Measurements from ENCODE around the gene CLASRP. TPM values are rescaled to one million over a fixed set of nuclear protein-coding genes. Genes with fewer than 3 reads are reported as not detected.
"Not testable (repeated sequence)": the region's sequence is repeated elsewhere in the genome, so short reads cannot be mapped to it uniquely, and the experiment has no call there.

The CLASRP gene
- total RNA-seq, 1 donor from 2014 or later, result 4.2 TPM

DNA sequence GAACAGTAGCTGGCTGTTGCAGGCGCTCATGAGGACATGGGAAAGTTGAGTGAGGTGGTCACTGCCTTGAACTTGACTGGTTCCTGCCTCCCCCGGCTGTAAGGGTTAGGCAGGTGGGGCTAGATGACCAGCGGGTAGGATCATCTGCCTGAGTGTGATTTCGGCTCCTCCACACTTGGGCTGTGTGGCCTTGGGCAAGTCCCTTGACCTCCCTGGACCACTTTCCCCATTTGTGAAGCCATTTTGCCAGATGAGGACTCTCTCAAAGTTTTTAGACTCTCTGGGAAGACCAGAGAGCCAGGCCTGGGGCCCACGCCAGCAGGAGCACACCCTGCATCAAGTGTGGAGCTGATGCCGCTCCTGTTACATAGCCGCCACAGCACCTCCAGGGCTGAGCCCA, 63.6 kb downstream of the CLASRP start:
- no peak for DNase-seq (ENCODE audit: low read depth in 2 of 2)

DNA sequence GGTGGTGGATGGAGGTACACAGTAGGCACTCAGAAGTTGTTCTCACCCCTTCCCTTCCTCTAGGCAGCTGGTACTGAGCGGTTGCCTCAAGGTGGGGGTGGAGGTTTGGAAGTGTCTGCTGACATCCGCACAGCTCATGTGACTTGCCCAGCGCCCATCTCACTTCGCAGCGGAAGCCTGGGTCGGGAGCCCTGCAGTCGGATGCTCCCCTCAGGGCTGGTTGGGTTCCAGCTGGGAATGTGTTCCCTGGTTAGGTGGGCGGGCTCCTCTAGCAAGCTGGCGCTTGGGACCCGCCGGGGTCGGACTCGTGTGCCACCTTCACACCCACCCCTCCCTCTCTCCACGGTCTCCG, 64.3 kb downstream of the CLASRP start:
- no peak for DNase-seq (ENCODE audit: low read depth in 2 of 2)

DNA sequence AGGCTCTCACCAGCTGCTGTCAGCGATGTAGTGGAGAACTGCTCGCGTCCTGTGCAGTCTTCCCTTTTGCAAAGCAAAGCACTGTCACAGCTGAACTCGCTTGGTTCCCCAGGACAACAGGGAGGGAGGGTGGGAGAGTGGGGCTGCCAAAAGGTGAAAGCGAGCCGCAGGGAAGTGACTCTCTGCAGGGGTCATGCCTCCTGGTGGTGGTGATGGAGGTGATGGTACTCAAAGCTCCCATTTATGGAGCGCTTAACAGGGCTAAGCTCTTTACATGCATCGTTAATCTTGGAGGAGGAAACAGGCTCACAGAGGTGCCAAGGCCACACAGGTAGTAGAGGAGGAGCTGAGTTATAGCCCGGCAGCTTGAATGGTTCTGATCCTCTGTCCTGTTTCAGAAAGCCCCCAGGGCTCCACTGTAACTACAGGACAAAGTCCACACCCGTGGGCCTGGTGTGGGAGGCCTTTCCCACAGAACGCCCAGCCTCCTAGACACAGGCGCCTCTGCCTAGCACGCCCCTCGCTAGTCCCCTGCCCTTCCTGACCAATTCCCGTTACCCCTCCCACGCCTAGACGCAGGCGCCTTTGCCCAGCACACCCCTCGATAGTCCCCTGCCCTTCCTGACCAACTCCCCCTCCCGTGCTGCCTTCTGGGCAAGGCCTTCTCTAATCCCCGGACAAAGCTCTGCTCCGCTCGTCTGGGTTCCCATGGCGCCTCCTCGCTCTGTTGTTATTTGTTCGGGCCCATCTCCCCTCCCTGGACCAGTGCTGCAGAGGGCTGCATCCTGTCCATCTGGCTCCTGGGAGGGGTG, 64.9 kb downstream of the CLASRP start:
- DNase-seq (ENCODE audit: low read depth in 2 of 2), result no peak

DNA sequence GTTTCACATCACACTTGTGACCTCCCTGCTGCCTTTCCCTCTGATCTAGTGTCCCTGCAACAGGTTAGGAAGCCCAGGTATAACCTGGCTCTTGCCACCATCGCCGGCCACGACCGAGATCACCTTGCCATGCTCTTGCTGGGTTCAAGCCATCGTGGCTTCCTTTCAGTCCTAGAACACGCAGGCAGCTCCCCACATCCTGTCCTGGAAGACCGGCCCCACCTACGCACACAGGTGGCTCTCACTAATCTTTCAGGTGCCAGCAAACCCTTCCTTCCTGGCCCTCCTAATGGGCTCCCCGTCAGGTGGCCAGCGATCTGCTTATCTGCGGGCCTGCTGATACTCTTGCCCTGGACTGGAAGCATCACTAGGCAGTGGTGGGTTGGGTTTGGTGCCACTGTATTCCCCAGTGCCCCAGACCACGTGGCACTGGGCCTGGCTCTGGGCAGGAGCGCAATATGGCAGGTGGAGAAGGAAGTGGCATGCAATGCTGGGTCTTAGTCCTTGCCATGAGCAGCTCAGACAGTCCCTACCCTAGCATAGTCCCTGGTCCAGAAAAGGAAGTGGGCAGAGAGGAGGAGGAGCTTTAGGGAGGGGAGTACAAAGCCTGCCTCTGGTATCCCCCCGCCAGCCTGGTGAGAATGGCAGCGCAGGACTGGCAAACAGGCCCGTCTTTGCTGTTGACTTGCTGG, 66.0 kb downstream of the CLASRP start:
- DNase-seq (ENCODE audit: low read depth in 2 of 2), result no peak

DNA sequence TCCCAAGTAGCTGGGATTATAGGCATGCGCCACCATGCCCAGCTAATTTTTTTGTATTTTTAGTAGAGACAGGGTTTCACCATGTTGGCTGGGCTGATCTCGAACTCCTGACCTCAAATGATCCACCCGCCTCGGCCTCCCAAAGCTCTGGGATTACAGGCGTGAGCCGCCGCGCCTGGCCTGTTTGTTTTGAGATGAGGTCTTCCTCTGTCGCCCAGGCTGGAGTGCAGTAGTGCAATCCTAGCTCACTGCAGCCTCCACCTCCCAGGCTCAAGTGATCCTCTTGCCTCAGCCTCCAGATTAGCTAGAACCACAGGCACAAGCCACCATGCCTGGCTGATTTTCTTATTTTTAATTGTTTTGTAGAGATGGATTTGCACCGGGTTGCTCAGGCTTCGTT, 67.5 kb downstream of the CLASRP start:
- not testable (repeated sequence) for DNase-seq (ENCODE audit: low read depth in 2 of 2)

DNA sequence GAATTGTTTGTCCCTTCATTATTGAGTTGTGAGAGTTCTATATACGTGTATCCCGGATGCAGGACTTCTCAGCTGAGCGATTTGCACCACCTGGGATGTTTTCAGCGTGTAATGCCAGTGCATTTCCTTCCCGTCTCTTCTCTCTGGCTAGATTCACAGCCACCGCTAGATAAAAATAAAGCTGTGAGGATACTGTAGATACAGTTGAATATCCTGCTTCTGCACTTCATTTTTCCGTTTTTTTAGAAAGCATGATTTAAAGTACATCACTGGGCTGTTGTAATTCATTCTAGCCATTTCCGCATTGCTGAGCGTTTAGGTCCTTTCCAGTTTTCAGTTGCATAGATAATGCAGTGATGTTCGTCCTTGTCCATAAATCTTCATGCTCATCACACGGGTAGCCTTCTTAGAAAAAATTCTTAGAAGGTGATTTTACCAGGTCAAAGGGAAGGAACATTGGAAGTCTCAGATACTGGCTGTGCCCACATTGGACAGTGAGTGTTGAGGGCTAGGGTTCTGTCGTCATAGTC, 68.8 kb downstream of the CLASRP start:
- DNase-seq (ENCODE audit: low read depth in 2 of 2), result peak; percentile 47 to 73

DNA sequence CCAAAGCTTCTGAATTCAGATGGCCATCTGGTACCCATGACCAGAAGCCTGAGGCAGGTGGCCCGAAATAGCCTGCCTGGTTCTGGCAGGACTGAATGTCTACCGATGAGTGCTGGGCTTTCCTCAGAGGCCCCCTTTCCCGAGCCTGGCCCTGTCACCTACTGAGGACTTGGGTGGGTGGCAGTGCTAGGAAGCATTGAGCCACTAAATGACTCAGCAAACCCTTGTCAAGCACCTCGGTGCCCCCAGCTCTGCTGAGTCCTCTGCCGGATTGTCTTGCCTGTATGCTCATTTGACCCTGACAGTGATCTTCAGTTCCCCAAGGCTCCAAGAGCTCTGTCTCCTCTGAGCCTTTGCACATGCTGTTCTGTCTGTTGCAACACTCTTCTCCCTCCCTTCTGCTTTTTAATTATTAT, 72.0 kb downstream of the CLASRP start:
- no peak for DNase-seq (ENCODE audit: low read depth in 2 of 2)

DNA sequence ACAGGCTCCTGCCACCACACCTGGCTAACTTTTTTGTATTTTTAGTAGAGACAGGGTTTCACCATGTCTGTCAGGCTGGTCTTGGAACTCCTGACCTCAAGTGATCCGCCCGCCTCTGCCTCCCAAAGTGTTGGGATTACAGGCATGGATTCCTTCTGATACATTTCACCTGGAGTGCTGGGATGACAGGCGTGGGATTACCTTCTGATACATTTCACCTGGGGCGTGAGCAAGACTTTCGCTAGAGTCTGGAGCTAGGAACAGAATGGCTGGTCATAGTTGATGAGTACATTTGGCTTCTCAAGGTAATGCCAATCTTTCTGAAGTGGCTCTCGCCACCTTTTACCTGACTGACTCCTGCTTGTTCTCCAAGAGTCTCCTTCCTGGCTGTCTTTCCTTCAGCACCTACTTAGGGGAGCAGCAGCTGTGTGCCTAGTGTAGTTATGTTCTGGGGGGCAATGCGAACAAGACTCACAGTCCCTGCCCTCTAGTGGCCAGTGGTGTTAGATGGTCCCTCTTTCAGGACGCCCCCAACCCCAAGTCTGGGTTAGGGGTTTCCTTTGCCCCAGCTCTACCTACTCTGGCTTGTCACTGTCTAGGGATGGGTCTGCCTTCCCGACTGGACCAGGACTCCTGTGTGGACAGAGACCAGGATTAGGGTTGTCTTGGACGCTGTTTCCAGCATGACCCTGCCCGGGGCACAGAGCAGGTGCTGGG, 73.4 kb downstream of the CLASRP start:
- DNase-seq (ENCODE audit: low read depth in 2 of 2), result no peak

DNA sequence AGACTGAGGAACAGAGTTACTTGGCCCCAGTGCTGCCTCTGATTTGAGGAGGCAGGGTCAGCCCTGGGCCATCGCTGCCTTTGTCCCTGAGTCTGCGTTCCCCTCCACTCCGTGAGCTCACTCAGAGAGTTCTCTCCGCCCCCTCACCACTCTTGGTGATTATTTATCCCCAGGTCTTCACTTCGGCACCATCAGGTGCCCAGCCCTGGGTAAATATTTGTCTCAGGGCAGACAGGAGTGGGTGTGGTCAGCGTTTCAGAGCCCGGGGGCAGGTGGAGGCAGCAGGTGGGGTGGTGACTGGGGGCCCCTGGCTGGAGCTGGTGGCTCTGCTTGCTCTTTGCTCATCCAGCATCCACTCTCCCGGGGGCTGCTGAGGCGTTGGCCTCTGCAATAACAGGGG, 74.8 kb downstream of the CLASRP start:
- DNase-seq (ENCODE audit: low read depth in 2 of 2), result no peak

DNA sequence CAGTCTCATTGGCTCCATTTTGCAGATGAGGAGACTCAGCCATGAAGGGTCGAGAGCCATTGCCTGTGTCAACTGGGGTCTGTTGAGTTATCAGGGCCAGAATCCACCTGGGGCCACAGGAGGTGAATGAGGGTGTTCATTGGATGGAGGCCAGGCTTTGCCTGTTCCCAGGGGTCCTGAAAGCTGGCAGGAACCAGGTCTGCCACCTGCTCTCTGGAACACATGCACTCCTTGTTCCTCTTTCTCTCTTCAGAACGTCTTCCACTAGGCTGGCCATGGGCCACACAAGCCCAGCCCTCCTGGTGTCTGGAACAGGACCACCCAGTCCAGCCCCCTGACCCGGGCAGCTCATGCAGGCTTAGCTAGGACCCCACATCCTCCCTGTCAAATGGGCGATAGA, 75.3 kb downstream of the CLASRP start:
- no peak for DNase-seq (ENCODE audit: low read depth in 2 of 2)

DNA sequence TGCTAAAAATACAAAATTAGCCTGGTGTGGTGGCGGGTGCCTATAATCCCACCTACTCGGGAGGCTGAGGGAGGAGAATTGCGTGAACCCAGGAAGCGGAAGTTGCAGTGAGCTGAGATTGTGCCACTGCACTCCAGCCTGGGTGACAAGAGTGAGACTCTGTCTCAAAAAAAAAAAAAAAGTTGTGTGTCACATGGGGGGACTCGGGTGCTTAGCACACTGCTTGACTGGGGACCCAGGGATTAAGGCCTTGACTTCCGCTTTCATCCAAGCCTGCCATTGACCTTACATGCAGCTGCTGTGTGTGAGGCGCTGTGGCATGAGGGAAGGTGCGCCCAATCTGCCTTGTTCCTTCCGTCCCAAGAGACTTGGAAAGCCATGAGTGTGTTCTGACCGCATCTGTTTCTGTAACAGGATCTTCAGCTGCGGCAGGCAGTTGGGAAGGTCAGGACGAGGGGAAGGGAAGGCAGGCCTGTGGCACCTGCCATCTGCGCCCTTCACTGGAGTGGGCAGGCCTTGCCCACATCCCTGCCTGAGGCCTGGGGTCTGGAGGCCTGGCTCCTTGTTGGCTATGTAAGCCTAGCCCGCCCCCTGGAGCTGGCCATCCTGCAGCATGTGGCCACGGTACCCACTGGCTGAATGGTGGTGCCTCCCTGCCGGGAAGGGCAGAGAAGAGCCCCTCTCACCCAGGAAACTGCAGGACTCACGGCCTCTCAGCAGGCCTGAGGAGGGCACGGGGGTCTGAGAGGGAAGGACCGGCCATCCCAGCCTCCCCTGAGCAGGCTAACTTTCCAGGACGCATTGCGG, 77.2 kb downstream of the CLASRP start:
- no peak for DNase-seq (ENCODE audit: low read depth in 2 of 2)

DNA sequence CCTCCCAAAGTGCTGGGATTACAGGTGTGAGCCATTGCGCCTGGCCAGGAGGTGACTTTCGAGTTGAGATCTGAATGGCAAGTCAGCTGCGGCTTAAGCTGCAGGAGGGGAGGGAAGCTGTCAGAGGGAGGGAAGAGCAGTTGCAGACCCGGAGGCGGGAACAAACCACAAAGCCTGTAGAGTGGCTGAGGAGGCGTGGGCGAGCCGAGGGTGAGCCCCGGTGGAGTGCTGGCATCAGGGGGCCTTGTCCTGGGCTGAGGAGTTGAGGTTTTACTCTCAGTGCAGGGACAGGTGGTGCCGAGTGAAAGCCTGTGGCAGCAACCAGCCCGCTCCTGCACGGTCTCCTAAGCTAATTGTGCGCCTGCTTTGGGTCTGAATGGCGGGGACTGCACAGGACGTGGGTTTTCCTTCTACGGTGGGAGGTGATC, 78.3 kb downstream of the CLASRP start:
- DNase-seq (ENCODE audit: low read depth in 2 of 2), result no peak

DNA sequence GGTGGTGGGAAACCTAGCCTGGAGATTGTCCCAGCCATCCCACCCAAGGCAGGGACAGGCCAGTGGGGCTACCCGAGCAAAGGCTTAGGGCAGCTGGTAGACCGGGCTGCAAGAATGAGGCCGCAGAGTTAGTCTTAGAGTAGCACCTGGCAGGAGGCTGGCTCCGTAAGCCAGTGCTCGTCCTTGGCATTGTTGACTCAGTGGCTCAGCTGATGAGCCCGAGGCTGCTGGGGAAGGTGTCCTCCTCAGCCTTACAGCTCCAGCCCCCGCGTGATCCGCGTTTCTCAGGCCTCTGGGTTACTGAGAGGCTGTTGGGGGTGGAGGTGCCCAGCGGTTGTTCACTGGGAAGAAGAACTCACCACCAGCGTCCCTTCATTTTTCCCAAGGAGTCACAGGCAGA, 78.8 kb downstream of the CLASRP start:
- no peak for DNase-seq (ENCODE audit: low read depth in 2 of 2)

DNA sequence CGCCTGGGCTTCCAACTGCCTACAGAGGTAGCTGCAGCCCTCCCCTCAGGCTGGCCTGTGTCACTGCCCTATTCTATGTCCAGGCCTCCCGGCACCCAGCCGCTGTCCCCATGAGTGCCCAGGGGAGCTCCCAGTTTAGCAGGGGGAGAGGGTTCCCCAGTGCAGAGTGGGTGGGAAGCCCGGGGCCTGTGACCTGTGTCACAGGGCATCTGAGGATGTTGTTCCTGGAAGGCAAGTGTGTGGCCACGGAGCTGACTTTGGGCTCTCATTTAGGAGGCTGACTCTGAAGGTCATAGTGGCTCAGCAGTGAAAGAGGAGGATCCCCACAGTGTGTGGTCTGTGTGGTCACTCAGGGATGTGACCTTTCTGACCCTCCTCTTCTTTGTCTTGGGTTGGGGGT, 79.3 kb downstream of the CLASRP start:
- no peak for DNase-seq (ENCODE audit: low read depth in 2 of 2)

DNA sequence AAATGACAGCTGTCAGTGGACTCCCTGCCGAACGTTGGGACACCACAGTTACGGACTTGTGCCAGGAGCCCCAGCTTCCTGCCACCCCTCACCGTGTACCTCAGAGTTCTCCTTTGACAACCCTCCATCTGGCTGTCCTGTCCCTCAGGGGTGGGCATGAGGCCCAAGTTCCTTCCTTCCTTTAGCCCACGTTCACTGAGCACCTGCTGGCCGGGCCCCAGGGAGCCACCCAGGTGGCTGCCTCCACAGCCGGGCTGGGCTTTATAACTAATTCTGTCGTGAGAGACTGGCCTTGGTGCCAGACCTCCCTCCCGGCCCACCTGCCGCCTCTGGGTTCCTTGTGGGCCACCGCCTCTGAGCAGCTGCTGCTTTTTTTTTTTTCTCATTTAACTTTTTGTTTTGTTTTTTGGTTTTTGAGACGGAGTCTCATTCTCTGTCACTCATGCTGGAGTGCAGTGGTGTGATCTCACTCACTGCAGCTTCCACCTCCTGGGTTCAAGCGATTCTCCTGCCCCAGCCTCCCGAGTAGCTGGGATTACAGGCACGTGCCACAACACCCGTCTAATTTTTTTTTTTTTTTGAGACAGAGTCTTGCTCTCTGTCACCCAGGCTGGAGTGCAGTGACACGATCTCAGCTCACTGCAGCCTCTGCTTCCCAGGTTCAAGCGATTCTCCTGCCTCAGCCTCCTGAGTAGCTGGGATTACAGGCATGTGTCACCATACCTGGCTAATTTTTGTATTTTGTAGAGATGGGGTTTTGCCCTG, 79.9 kb downstream of the CLASRP start:
- not testable (repeated sequence) for DNase-seq (ENCODE audit: low read depth in 2 of 2)

DNA sequence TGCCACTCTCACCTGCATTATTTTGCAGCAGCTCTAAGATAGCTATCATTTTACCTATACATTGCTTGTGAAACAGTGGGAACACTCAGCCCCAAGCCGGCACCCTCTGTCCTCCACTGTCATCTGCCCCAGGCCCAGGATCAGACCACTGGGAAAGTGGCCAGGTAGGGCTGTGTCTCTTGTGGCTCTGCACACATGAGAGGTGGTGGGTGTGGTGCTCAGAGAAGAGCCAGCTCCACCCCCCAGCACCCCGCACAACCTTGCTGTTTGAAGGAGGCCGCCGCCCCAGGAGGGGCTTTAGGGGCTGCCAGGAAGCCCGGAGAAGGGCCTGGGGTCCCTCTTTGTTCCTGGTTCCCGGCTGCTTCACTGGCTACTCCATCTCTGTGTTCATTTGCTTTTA, 80.7 kb downstream of the CLASRP start:
- DNase-seq (ENCODE audit: low read depth in 2 of 2), result no peak

Data from dermis microvascular lymphatic vessel endothelial cell (primary cell).